ENCODE measurements around the gene ITGB3. TPM values are rescaled to one million over a fixed set of nuclear protein-coding genes. Genes with fewer than 3 reads are reported as not detected.
A peak's percentile ranks its signal among the peaks of the same experiment; 100 is the strongest.

ITGB3 gene
- total and polyA plus RNA-seq, 9 of the 15 experiments (the other 6 are each of a cell fraction or from before 2014, with no cell fraction given), result 0.08 to 2.6 (median 0.62) TPM; not detected in 1

- TF ChIP-seq RERE (CRISPR knock-in tag; IDR thresholded peaks at IDR 0.05; ENCODE audit: borderline replicate concordance), result no peak
- no peak for TF ChIP-seq ZNF134 (CRISPR knock-in tag; conservative IDR thresholded peaks at IDR 0.05)
- TF ChIP-seq NBN (IDR thresholded peaks at IDR 0.05; ENCODE audit: low read depth), result no peak
- no peak for TF ChIP-seq CUX1 (CRISPR knock-in tag; IDR thresholded peaks at IDR 0.05)
- TF ChIP-seq L3MBTL2 (IDR thresholded peaks at IDR 0.05), result peak; percentile 54; the same call in 1 of the 2 replicates
- TF ChIP-seq MEF2A (IDR thresholded peaks at IDR 0.05; ENCODE audit: control insufficient read depth, low read depth, low read length), result no peak
- TF ChIP-seq CREB1 (IDR thresholded peaks at IDR 0.05), result no peak
- no peak for TF ChIP-seq CREB1 (CRISPR knock-in tag; IDR thresholded peaks at IDR 0.05)
- peak; percentile 37; the same call in 1 of the 2 replicates for TF ChIP-seq ESRRA (IDR thresholded peaks at IDR 0.05; ENCODE audit: borderline replicate concordance, low read depth)
- TF ChIP-seq KLF1 (tag; IDR thresholded peaks at IDR 0.05), result no peak
- TF ChIP-seq ZNF354B (CRISPR knock-in tag; IDR thresholded peaks at IDR 0.05), result no peak
- no peak for TF ChIP-seq ILF3 (IDR thresholded peaks at IDR 0.05; ENCODE audit: borderline replicate concordance)
Observed at GRCh38 chr17:47257651-47258339, 4.2 kb downstream of the ITGB3 start (continued).
